HEK293 (cell line): ENCODE results near the gene MAP3K20.
"Not testable (repeated sequence)": the region's sequence is repeated elsewhere in the genome, so short reads cannot be mapped to it uniquely, and the experiment has no call there.

Experiments used
- CTCF ChIA-PET: fragments of 350-600 bp; formaldehyde crosslinking; extraction: SDS; loops from one replicate; lab custom pipeline; 2021; ENCODE audit warnings: antibody characterized with exemption; lab: Yijun Ruan, JAX
- POLR2A ChIA-PET: fragments of 300-600 bp; formaldehyde crosslinking; extraction: SDS; loops from one replicate; lab custom pipeline; 2020; ENCODE audit warnings: antibody characterized with exemption, inconsistent platforms; lab: Yijun Ruan, JAX
- H3K27ac ChIP-seq: fragments of 200-500 bp; sonication (Bioruptor generic); 2 replicates; pipeline ENCODE4 v1.5.1; 2014; ENCODE audit warnings: low read depth, low read length, control low read depth, inconsistent platforms; ENCODE audit errors: extremely low read depth
- H3K36me3 ChIP-seq, 2 experiments: fragments of 200-500 bp in 1 of 2; sonication (Bioruptor generic) in 1 of 2; 1 replicate in 1 of 2; 2 replicates in 1 of 2; pipeline ENCODE4 v1.5.1; 2014 to 2017; ENCODE audit warnings: inconsistent platforms in 2 of 2, low read length in 2 of 2; ENCODE audit not compliant: control insufficient read depth in 2 of 2, insufficient read depth in 1 of 2
- H3K4me1 ChIP-seq: fragments of 200-500 bp; sonication (Bioruptor generic); 2 replicates; pipeline ENCODE4 v1.5.1; 2014; ENCODE audit warnings: mild to moderate bottlenecking, low read length, inconsistent platforms; ENCODE audit not compliant: control insufficient read depth, insufficient read depth
- H3K4me3 ChIP-seq: 2 replicates; pipeline ENCODE4 v1.5.1; 2011; ENCODE audit warnings: low read depth, mild to moderate bottlenecking, control low read depth, low read length, moderate library complexity
- H3K9me3 ChIP-seq: fragments of 200-500 bp; sonication (Bioruptor generic); 2 replicates; pipeline ENCODE4 v1.5.1; 2014; ENCODE audit warnings: low read depth, low read length, inconsistent platforms; ENCODE audit not compliant: control insufficient read depth, insufficient read depth
- HOXC10 ChIP-seq: sonication (generic); formaldehyde crosslinking; IDR thresholded peaks from 2 replicates; pipeline ENCODE4 v1.8.1; 2023; ENCODE audit warnings: mild to moderate bottlenecking, missing genetic modification reagents
- KLF10 ChIP-seq: fragments of 450-650 bp; IDR thresholded peaks from 2 replicates; pipeline ENCODE4 v1.5.1; 2018; ENCODE audit warnings: missing biosample characterization, mild to moderate bottlenecking, missing genetic modification characterization
- PRDM1 ChIP-seq: fragments of 450-650 bp; formaldehyde crosslinking; IDR thresholded peaks from 2 replicates; pipeline ENCODE4; 2016; ENCODE audit warnings: missing biosample characterization, missing genetic modification characterization
- SALL2 ChIP-seq: fragments of 450-650 bp; formaldehyde crosslinking; IDR thresholded peaks from 2 replicates; pipeline ENCODE4 v1.5.0; 2017; ENCODE audit warnings: missing biosample characterization, mild to moderate bottlenecking, missing genetic modification characterization, borderline replicate concordance
- SP2 ChIP-seq: fragments of 450-650 bp; formaldehyde crosslinking; IDR thresholded peaks from 2 replicates; pipeline ENCODE4 v1.5.1; 2016; ENCODE audit warnings: missing biosample characterization, missing genetic modification characterization
- YY2 ChIP-seq: fragments of 450-650 bp; formaldehyde crosslinking; IDR thresholded peaks from 2 replicates; pipeline ENCODE4 v1.5.1; 2016; ENCODE audit warnings: missing biosample characterization, missing genetic modification characterization
- ZBTB1 ChIP-seq: fragments of 450-650 bp; formaldehyde crosslinking; IDR thresholded peaks from 2 replicates; pipeline ENCODE4 v1.5.1; 2016; ENCODE audit warnings: missing biosample characterization, missing genetic modification characterization
- ZEB2 ChIP-seq: fragments of 450-650 bp; formaldehyde crosslinking; IDR thresholded peaks from 2 replicates; pipeline ENCODE4 v1.5.1; 2016; ENCODE audit warnings: missing biosample characterization, missing genetic modification characterization
- ZFHX2 ChIP-seq: fragments of 450-650 bp; formaldehyde crosslinking; conservative IDR thresholded peaks from 2 replicates; pipeline ENCODE4 v1.5.1; 2016; ENCODE audit warnings: missing biosample characterization, missing genetic modification characterization
- ZNF133 ChIP-seq: fragments of 450-650 bp; formaldehyde crosslinking; IDR thresholded peaks from 2 replicates; pipeline ENCODE4 v1.5.1; 2016; ENCODE audit warnings: missing biosample characterization, missing genetic modification characterization
- ZNF140 ChIP-seq: fragments of 450-650 bp; formaldehyde crosslinking; IDR thresholded peaks from 2 replicates; pipeline ENCODE4 v1.5.1; 2016; ENCODE audit warnings: missing biosample characterization, missing genetic modification characterization
- ZNF202 ChIP-seq: fragments of 450-650 bp; formaldehyde crosslinking; IDR thresholded peaks from 2 replicates; pipeline ENCODE4 v1.5.1; 2016; ENCODE audit warnings: missing biosample characterization, missing genetic modification characterization, borderline replicate concordance
- ZNF24 ChIP-seq: fragments of 450-650 bp; formaldehyde crosslinking; IDR thresholded peaks from 2 replicates; pipeline ENCODE4 v1.5.1; 2016; ENCODE audit warnings: missing biosample characterization, missing genetic modification characterization
- ZNF266 ChIP-seq: fragments of 450-650 bp; formaldehyde crosslinking; IDR thresholded peaks from 2 replicates; pipeline ENCODE4 v1.5.1; 2016; ENCODE audit warnings: missing biosample characterization, missing genetic modification characterization, low read depth
- ZNF302 ChIP-seq: fragments of 450-650 bp; formaldehyde crosslinking; IDR thresholded peaks from 2 replicates; pipeline ENCODE4 v1.5.1; 2016; ENCODE audit warnings: missing biosample characterization, missing genetic modification characterization, low read depth
- ZNF37A ChIP-seq: fragments of 450-650 bp; IDR thresholded peaks from 2 replicates; pipeline ENCODE4 v1.5.1; 2018; ENCODE audit warnings: missing biosample characterization, missing genetic modification characterization
- ZNF394 ChIP-seq: fragments of 450-650 bp; formaldehyde crosslinking; IDR thresholded peaks from 2 replicates; pipeline ENCODE4 v1.5.1; 2016; ENCODE audit warnings: missing biosample characterization, missing genetic modification characterization, mild to moderate bottlenecking, moderate library complexity, borderline replicate concordance
- ZNF513 ChIP-seq: fragments of 450-650 bp; IDR thresholded peaks from 2 replicates; pipeline ENCODE4 v1.5.1; 2018; ENCODE audit warnings: missing biosample characterization, missing genetic modification characterization
- ZNF518A ChIP-seq: fragments of 450-650 bp; formaldehyde crosslinking; conservative IDR thresholded peaks from 2 replicates; pipeline ENCODE4 v1.5.1; 2016; ENCODE audit warnings: low read depth, missing biosample characterization, missing genetic modification characterization
- ZNF555 ChIP-seq: fragments of 450-650 bp; formaldehyde crosslinking; conservative IDR thresholded peaks from 2 replicates; pipeline ENCODE4 v1.5.1; 2017; ENCODE audit warnings: missing biosample characterization, mild to moderate bottlenecking, missing genetic modification characterization, inconsistent platforms
- ZNF600 ChIP-seq: fragments of 450-650 bp; formaldehyde crosslinking; IDR thresholded peaks from 2 replicates; pipeline ENCODE4 v1.5.1; 2016; ENCODE audit warnings: missing biosample characterization, missing genetic modification characterization
- ZNF623 ChIP-seq: fragments of 450-650 bp; formaldehyde crosslinking; IDR thresholded peaks from 2 replicates; pipeline ENCODE4 v1.5.1; 2016; ENCODE audit warnings: missing biosample characterization, missing genetic modification characterization
- ZNF664 ChIP-seq: fragments of 450-650 bp; formaldehyde crosslinking; IDR thresholded peaks from 2 replicates; pipeline ENCODE4 v1.5.1; 2016; ENCODE audit warnings: missing biosample characterization, missing genetic modification characterization
- ZNF704 ChIP-seq: fragments of 450-650 bp; formaldehyde crosslinking; IDR thresholded peaks from 2 replicates; pipeline ENCODE4 v1.5.1; 2016; ENCODE audit warnings: missing biosample characterization, missing genetic modification characterization
- TF ChIP-seq, protein P1 (sequence below): fragments of 450-650 bp; formaldehyde crosslinking; IDR thresholded peaks from 2 replicates; pipeline ENCODE4; 2016; ENCODE audit warnings: missing biosample characterization, missing genetic modification characterization
- TF ChIP-seq, protein P2 (sequence below): fragments of 450-650 bp; formaldehyde crosslinking; IDR thresholded peaks from 2 replicates; pipeline ENCODE4 v1.5.1; 2016; ENCODE audit warnings: missing biosample characterization, missing genetic modification characterization
- TF ChIP-seq, protein P3 (sequence below): fragments of 450-650 bp; formaldehyde crosslinking; IDR thresholded peaks from 2 replicates; pipeline ENCODE4 v1.5.1; 2016; ENCODE audit warnings: missing biosample characterization, missing genetic modification characterization

MAP3K20 gene

GRCh38 chr2:173126819-173127218 is 51.2 kb downstream of the MAP3K20 start:
- Histone ChIP-seq H3K4me1 (no peaks in the 10 kb centered on the region), H3K9me3 (no peaks in the 10 kb centered on the region), H3K4me3 (no peak overlapping the region), H3K36me3 (no peaks in the 10 kb centered on the region)
- POLR2A ChIA-PET = no interaction called here
- TF ChIP-seq ZNF37A (no peak), SP2 (no peak), ZNF664 (tag by site-specific recombination) (no peak), ZNF600 (tag by site-specific recombination) (no peak), ZFHX2 (tag by site-specific recombination) (no peak), ZNF513 (no peak), KLF10 (no peak), ZNF704 (no peak), PRDM1 (tag by site-specific recombination) (no peak), HOXC10 (CRISPR knock-in tag) (no peak), SALL2 (tag by site-specific recombination) (no peak), ZNF24 (no peak), ZEB2 (tag by site-specific recombination) (no peak), ZBTB1 (tag by site-specific recombination) (no peak), ZNF302 (tag by site-specific recombination) (no peak), YY2 (tag by site-specific recombination) (no peak), ZNF133 (tag by site-specific recombination) (no peak)
- TF ChIP-seq, protein P1, sequence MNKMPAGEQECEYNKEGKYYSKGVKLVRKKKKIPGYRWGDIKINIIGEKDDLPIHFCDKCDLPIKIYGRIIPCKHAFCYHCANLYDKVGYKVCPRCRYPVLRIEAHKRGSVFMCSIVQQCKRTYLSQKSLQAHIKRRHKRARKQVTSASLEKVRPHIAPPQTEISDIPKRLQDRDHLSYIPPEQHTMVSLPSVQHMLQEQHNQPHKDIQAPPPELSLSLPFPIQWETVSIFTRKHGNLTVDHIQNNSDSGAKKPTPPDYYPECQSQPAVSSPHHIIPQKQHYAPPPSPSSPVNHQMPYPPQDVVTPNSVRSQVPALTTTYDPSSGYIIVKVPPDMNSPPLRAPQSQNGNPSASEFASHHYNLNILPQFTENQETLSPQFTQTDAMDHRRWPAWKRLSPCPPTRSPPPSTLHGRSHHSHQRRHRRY (tag by site-specific recombination) = no peak
- TF ChIP-seq, protein P2, sequence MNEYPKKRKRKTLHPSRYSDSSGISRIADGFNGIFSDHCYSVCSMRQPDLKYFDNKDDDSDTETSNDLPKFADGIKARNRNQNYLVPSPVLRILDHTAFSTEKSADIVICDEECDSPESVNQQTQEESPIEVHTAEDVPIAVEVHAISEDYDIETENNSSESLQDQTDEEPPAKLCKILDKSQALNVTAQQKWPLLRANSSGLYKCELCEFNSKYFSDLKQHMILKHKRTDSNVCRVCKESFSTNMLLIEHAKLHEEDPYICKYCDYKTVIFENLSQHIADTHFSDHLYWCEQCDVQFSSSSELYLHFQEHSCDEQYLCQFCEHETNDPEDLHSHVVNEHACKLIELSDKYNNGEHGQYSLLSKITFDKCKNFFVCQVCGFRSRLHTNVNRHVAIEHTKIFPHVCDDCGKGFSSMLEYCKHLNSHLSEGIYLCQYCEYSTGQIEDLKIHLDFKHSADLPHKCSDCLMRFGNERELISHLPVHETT (tag by site-specific recombination) = no peak
- TF ChIP-seq, protein P3, sequence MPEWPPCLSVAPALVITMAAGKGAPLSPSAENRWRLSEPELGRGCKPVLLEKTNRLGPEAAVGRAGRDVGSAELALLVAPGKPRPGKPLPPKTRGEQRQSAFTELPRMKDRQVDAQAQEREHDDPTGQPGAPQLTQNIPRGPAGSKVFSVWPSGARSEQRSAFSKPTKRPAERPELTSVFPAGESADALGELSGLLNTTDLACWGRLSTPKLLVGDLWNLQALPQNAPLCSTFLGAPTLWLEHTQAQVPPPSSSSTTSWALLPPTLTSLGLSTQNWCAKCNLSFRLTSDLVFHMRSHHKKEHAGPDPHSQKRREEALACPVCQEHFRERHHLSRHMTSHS (tag by site-specific recombination) = no peak
- TF ChIP-seq, all 188 proteins: peak for 0
- no peak overlapping the region for H3K27ac ChIP-seq
- CTCF ChIA-PET = no interaction called here

DNA sequence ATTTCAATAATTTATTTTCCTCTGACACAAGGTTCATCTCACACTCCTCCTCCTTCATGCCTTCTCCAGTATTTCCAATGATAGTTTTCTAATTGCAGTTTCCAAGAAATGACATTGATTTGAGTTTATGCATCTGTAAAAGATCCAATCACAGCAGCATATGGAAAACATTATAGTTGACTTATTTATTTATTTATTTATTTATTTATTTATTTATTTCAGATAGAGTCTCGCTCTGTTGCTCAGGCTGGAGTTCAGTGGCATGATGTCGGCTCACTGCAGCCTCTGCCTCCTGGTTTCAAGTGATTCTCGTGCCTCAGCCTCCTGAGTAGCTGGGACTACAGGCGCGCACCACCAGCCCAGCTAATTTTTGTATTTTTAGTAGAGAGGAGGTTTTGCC is 52.5 kb downstream of the MAP3K20 start:
- POLR2A ChIA-PET, H3K4me1 ChIP-seq, H3K36me3 ChIP-seq: not testable (repeated sequence)
- peak; percentile 45; the same call in 1 of the 2 replicates for TF ChIP-seq ZNF202
- peak; percentile 79 for TF ChIP-seq ZNF518A (tag by site-specific recombination)
- TF ChIP-seq ZNF140 (tag by site-specific recombination) = peak; percentile 55; the same call in 1 of the 2 replicates
- 0 out of 2 replicates have a peak, but pooled peaks have one; percentile 16 for TF ChIP-seq ZNF266 (tag by site-specific recombination)
- peak; percentile 50 for TF ChIP-seq ZNF555 (tag by site-specific recombination)
- TF ChIP-seq ZNF623 (tag by site-specific recombination) = peak; percentile 53
- 0 out of 2 replicates have a peak, but pooled peaks have one; percentile 41 for TF ChIP-seq ZNF664 (tag by site-specific recombination)
- peak; percentile 85 for TF ChIP-seq ZNF394 (tag by site-specific recombination)

More for the DNA sequence above, 52.5 kb downstream of the MAP3K20 start:
- H3K9me3 ChIP-seq, H3K4me3 ChIP-seq, CTCF ChIA-PET, H3K27ac ChIP-seq: not testable (repeated sequence)
